H1 (cell line): ENCODE data around the gene WDFY4. TPM values are rescaled to one million over a fixed set of nuclear protein-coding genes. Genes with fewer than 3 reads are reported as not detected.

ENCODE experiments used
- CTCF ChIA-PET: fragments of 300-600 bp; sonication (Branson Sonifier 250); formaldehyde crosslinking; loops from one replicate; lab custom pipeline; 2021; ENCODE audit not compliant: partially characterized antibody; lab: Charles Lee
- POLR2A ChIA-PET: fragments of 300-600 bp; sonication (Branson Sonifier 250); formaldehyde crosslinking; loops from one replicate; lab custom pipeline; 2021; ENCODE audit warnings: inconsistent platforms; ENCODE audit not compliant: partially characterized antibody; lab: Charles Lee
- DNase-seq, 2 experiments: peaks; one replicate each; pipeline versions ENCODE4 v3.0.0 to v3.0.0-alpha.2; 2010 to 2022; ENCODE audit warnings: low spot score in 2 of 2, low read depth in 1 of 2, mixed read lengths in 1 of 2
- FAIRE-seq: peaks from 2 replicates; lab custom pipeline; 2011; peaks lifted over from hg19 to GRCh38; lab: Jason Lieb, UNC
- H2AFZ ChIP-seq: 2 replicates; pipeline ENCODE4 v1.8.1; 2012; ENCODE audit warnings: low read length, inconsistent platforms
- H2AK5ac ChIP-seq: 2 replicates; pipeline ENCODE4 v1.6.1; 2013; ENCODE audit warnings: low read depth, low read length
- H2BK120ac ChIP-seq: replicated peaks from 2 replicates; pipeline ENCODE3; 2013; ENCODE audit warnings: low read depth, low read length, inconsistent platforms
- H2BK12ac ChIP-seq: 2 replicates; pipeline ENCODE4 v1.6.1; 2013; ENCODE audit warnings: low read depth, low read length
- H2BK15ac ChIP-seq: 2 replicates; pipeline ENCODE4 v1.6.1; 2013; ENCODE audit warnings: low read length
- H2BK20ac ChIP-seq: 2 replicates; pipeline ENCODE4 v1.6.1; 2013; ENCODE audit warnings: low read length
- H2BK5ac ChIP-seq: 2 replicates; pipeline ENCODE4 v1.6.1; 2013; ENCODE audit warnings: low read depth, low read length
- H3K14ac ChIP-seq: 2 replicates; pipeline ENCODE4 v1.6.1; 2013; ENCODE audit warnings: inconsistent platforms; ENCODE audit not compliant: insufficient read length
- H3K18ac ChIP-seq: 2 replicates; pipeline ENCODE4 v1.6.1; 2013; ENCODE audit warnings: low read length; ENCODE audit errors: extremely low read depth
- H3K23ac ChIP-seq: 2 replicates; pipeline ENCODE4 v1.6.1; 2013; ENCODE audit warnings: inconsistent platforms; ENCODE audit not compliant: insufficient read length
- H3K23me2 ChIP-seq: 2 replicates; pipeline ENCODE4 v1.6.1; 2013; ENCODE audit warnings: low read depth, low read length
- H3K27ac ChIP-seq: 2 replicates; pipeline ENCODE4 v1.6.1; 2011; ENCODE audit warnings: low read depth, low read length, inconsistent platforms
- H3K27me3 ChIP-seq, 4 experiments: replicated peaks in 1 of 4; 1 replicate in 1 of 4; 2 replicates in 3 of 4; pipeline versions ENCODE4 v1.6.1 to v1.8.1; 2011 to 2013; ENCODE audit warnings: low read length in 3 of 4, mild to moderate bottlenecking in 3 of 4, inconsistent platforms in 2 of 4, mixed read lengths in 2 of 4, moderate library complexity in 1 of 4; ENCODE audit not compliant: control insufficient read depth in 3 of 4, insufficient read depth in 3 of 4; ENCODE audit errors: extremely low read depth in 1 of 4
- H3K36me3 ChIP-seq, 4 experiments: 2 replicates each; pipeline versions ENCODE4 v1.6.1 to v1.8.1; 2011 to 2013; ENCODE audit warnings: mild to moderate bottlenecking in 4 of 4, low read length in 3 of 4, moderate library complexity in 2 of 4, control low read depth in 1 of 4, inconsistent platforms in 1 of 4; ENCODE audit not compliant: insufficient read depth in 4 of 4, control insufficient read depth in 2 of 4
- H3K4ac ChIP-seq: replicated peaks from 2 replicates; pipeline ENCODE3; 2013; ENCODE audit warnings: low read length, low read depth, mixed read lengths, inconsistent platforms; ENCODE audit not compliant: insufficient read length
- H3K4me1 ChIP-seq, 4 experiments: replicated peaks in 1 of 4; 1 replicate in 1 of 4; 2 replicates in 3 of 4; pipeline versions ENCODE4 v1.6.1 to v1.8.1; 2011 to 2013; ENCODE audit warnings: low read length in 3 of 4, inconsistent platforms in 2 of 4, mixed read lengths in 1 of 4; ENCODE audit not compliant: insufficient read depth in 4 of 4, control insufficient read depth in 3 of 4
- H3K4me2 ChIP-seq, 2 experiments: 2 replicates each; pipeline versions ENCODE4 v1.6.1 to v1.8.1; 2011 to 2013; ENCODE audit warnings: low read depth in 2 of 2, low read length in 2 of 2, control low read depth in 1 of 2, inconsistent platforms in 1 of 2, mild to moderate bottlenecking in 1 of 2; ENCODE audit not compliant: insufficient read depth in 1 of 2
- H3K4me3 ChIP-seq, 4 experiments: fragments of 200-600, 300-600 bp in 1 of 4; sonication (generic), shearing (Covaris generic), sonication (Bioruptor Twin) in 1 of 4; 2 replicates each; pipeline versions ENCODE4 v1.5.1 to v1.8.1; 2011 to 2016; ENCODE audit warnings: low read length in 4 of 4, low read depth in 3 of 4, control low read depth in 2 of 4, inconsistent platforms in 2 of 4, mild to moderate bottlenecking in 2 of 4, mixed read lengths in 1 of 4, moderate library complexity in 1 of 4; ENCODE audit not compliant: insufficient read depth in 2 of 4; ENCODE audit errors: extremely low read depth in 1 of 4
- H3K56ac ChIP-seq: replicated peaks from 2 replicates; pipeline ENCODE3; 2013; ENCODE audit warnings: low read depth, mild to moderate bottlenecking, mixed read lengths, low read length, inconsistent platforms; ENCODE audit not compliant: insufficient read length
- H3K79me1 ChIP-seq: 2 replicates; pipeline ENCODE4 v1.6.1; 2013; ENCODE audit warnings: low read depth, low read length, control low read depth
- H3K79me2 ChIP-seq, 2 experiments: 2 replicates each; pipeline versions ENCODE4 v1.6.1 to v1.8.1; 2012 to 2013; ENCODE audit warnings: low read length in 2 of 2, mild to moderate bottlenecking in 2 of 2, inconsistent platforms in 1 of 2; ENCODE audit not compliant: insufficient read depth in 2 of 2, control insufficient read depth in 1 of 2
- H3K9ac ChIP-seq, 4 experiments: replicated peaks in 1 of 4; 1 replicate in 1 of 4; 2 replicates in 3 of 4; pipeline versions ENCODE4 v1.6.1 to v1.8.1; 2011 to 2013; ENCODE audit warnings: low read depth in 3 of 4, low read length in 3 of 4, control low read depth in 2 of 4, mild to moderate bottlenecking in 2 of 4, moderate library complexity in 2 of 4, inconsistent platforms in 1 of 4; ENCODE audit errors: extremely low read depth in 1 of 4
- H3K9me3 ChIP-seq, 2 experiments: 2 replicates each; pipeline versions ENCODE4 v1.6.1 to v1.8.1; 2012 to 2013; ENCODE audit warnings: mild to moderate bottlenecking in 2 of 2, moderate library complexity in 2 of 2, control low read depth in 1 of 2, inconsistent platforms in 1 of 2, low read depth in 1 of 2, low read length in 1 of 2, mixed read lengths in 1 of 2; ENCODE audit not compliant: insufficient read depth in 2 of 2
- H4K20me1 ChIP-seq, 2 experiments: replicated peaks in 1 of 2; 2 replicates each; pipeline versions ENCODE3 to v1.8.1; 2011 to 2013; ENCODE audit warnings: inconsistent platforms in 2 of 2, low read length in 2 of 2, mild to moderate bottlenecking in 1 of 2; ENCODE audit not compliant: insufficient read depth in 2 of 2, control insufficient read depth in 1 of 2
- H4K5ac ChIP-seq: 2 replicates; pipeline ENCODE4 v1.6.1; 2013; ENCODE audit warnings: low read length, low read depth, mixed read lengths, inconsistent platforms; ENCODE audit not compliant: insufficient read length
- H4K8ac ChIP-seq: 2 replicates; pipeline ENCODE4 v1.8.0; 2013; ENCODE audit warnings: mild to moderate bottlenecking, moderate library complexity, low read length, inconsistent platforms; ENCODE audit not compliant: insufficient read depth; ENCODE audit errors: extremely low read depth
- H4K91ac ChIP-seq: replicated peaks from 2 replicates; pipeline ENCODE3; 2013; ENCODE audit warnings: low read length, mixed read lengths, inconsistent platforms; ENCODE audit not compliant: insufficient read length
- BCL11A ChIP-seq, 2 experiments: IDR thresholded peaks; one replicate each; pipeline ENCODE4 v1.6.1; 2011; ENCODE audit warnings: low read depth in 2 of 2, low read length in 2 of 2, mild to moderate bottlenecking in 2 of 2
- CBX8 ChIP-seq: fragments of 300-800, 300-1000 bp; sonication (generic); IDR thresholded peaks from 2 replicates; pipeline ENCODE4 v1.7.1; 2016; ENCODE audit warnings: low read depth, low read length, borderline replicate concordance
- JUND ChIP-seq: IDR thresholded peaks from 2 replicates; pipeline ENCODE4 v1.6.1; 2011; ENCODE audit warnings: mild to moderate bottlenecking, improper control_type of control experiment, low read length
- RAD21 ChIP-seq, 2 experiments: IDR thresholded peaks in 1 of 2; conservative IDR thresholded peaks in 1 of 2; 2 replicates each; pipeline ENCODE4 v1.6.1; 2011; ENCODE audit warnings: low read depth in 2 of 2, low read length in 2 of 2, improper control_type of control experiment in 1 of 2, inconsistent platforms in 1 of 2, mild to moderate bottlenecking in 1 of 2, moderate library complexity in 1 of 2
- SRF ChIP-seq: IDR thresholded peaks from 2 replicates; pipeline ENCODE4 v1.6.1; 2011; ENCODE audit warnings: mild to moderate bottlenecking, low read depth, low read length, moderate library complexity
- TAF7 ChIP-seq: optimal IDR thresholded peaks from 2 replicates; pipeline ENCODE3; 2011; ENCODE audit warnings: low read depth, mild to moderate bottlenecking, inconsistent platforms, low read length, moderate library complexity, borderline replicate concordance
- TEAD4 ChIP-seq: IDR thresholded peaks from 2 replicates; pipeline ENCODE4 v1.6.1; 2012; ENCODE audit warnings: low read depth, low read length, inconsistent platforms, mixed read lengths
- ZNF274 ChIP-seq: IDR thresholded peaks from 2 replicates; pipeline ENCODE4 v1.7.0; 2012; ENCODE audit warnings: low read length, borderline replicate concordance; ENCODE audit errors: extremely low read depth
- WGBS, 2 experiments: shearing (Covaris generic) in 1 of 2; methylation state at CpG; one replicate each; pipeline versions ENCODE4 v1.1.6 to v1.1.7; 2013 to 2015; ENCODE audit warnings: low lambda C conversion rate in 2 of 2, mixed read lengths in 2 of 2, inconsistent platforms in 1 of 2, low coverage in 1 of 2, missing lambda C conversion rate in 1 of 2; ENCODE audit not compliant: insufficient replicate concordance in 2 of 2, insufficient coverage in 1 of 2, insufficient read length in 1 of 2; ENCODE audit errors: extremely low coverage in 1 of 2, missing lambda C conversion rate in 1 of 2; 5-methylcytosine and 5-hydroxymethylcytosine counted together
- polyA plus RNA-seq, 7 experiments: library from polyadenylated mRNA; depleted of rRNA in 3 of 7; stranded (reverse) in 5 of 7; unstranded in 2 of 7; fragments of >200 nt in 5 of 7; fragments of 200-250 nt in 2 of 7; gene quantifications; 1 replicate in 5 of 7; 2 replicates in 1 of 7; 4 replicates in 1 of 7; pipeline versions ENCODE4 v1.2.1 to v1.2.3, GENCODE V29; 2011 to 2013; ENCODE audit warnings: missing spikeins in 2 of 7, mixed read lengths in 2 of 7
- total RNA-seq: library from RNA; stranded (reverse); fragmentation: NEBNext Ultra II Directional; extraction: Animal tissue kit (Norgen Biotek cat#: 25700); gene quantifications from 2 replicates; pipeline ENCODE4 v1.2.1, GENCODE V29; 2021
- TF ChIP-seq, protein P1 (sequence below): IDR thresholded peaks from 2 replicates; pipeline ENCODE4 v1.6.1; 2012; ENCODE audit warnings: low read length, inconsistent platforms

WDFY4 gene
- total and polyA plus RNA-seq, 2 of the 8 experiments (the other 6 are each of a cell fraction or from before 2014, with no cell fraction given): not detected

DNA sequence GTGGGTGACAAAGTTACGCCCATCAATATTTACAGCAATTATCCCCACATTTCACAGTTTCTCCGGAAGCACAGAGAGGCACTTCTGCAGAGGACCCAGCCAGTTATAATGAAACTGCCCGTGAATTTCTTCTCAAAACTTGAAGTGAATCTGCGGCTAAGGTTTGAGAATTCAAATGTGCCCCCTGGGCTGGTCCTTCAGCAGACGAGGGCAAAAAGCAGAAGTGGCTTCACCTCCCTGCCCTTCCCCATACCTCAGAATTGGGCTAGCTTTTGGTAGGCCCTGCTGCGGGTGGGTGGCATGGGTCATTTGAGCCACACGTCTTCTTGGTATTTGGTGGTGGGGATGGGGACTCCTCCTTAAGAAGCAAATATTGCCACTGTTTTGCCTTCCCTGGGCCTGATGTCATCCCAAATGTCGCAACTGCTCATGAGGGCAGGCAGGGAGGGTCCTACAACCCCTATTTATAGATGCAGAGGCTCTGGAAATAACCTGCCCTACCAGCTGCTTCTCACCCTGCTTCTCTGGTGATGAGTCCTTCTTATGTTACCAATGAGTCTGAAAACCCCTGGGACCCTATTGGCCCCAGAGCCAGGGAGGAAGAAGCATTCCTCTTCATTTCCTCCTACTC, 16.6 kb upstream of the WDFY4 start:
- CTCF ChIA-PET: interaction anchor here (0.6 kb wide), 1 partner anchor 45 kb away, joined by 4 read pairs; no protein-coding TSS in a partner anchor
- H3K4ac ChIP-seq: no peak overlapping the region

More for the DNA sequence above, 16.6 kb upstream of the WDFY4 start:
- Histone ChIP-seq H3K27ac (no peak overlapping the region), H3K36me3 (no peaks in the 10 kb centered on the region), H2BK5ac (no peak overlapping the region), H3K9ac (no peak overlapping the region), H2BK120ac (no peak overlapping the region), H3K14ac (no peak overlapping the region), H3K4me2 (no peak overlapping the region), H2BK20ac (no peak overlapping the region), H3K23me2 (no peaks in the 10 kb centered on the region), H3K4me1 (peaks cover 0 to 5% (median 2%) of the 10 kb centered on the region in 4 experiments; a peak in 4 of 7 replicates), H4K20me1 (no peaks in the 10 kb centered on the region), H3K27me3 (no peaks in the 10 kb centered on the region; a peak in 3 of 7 replicates), H3K79me2 (no peaks in the 10 kb centered on the region), H4K91ac (no peak overlapping the region), H2BK12ac (no peak overlapping the region), H3K18ac (no peak overlapping the region), H4K5ac (no peak overlapping the region), H3K4me3 (no peak overlapping the region), H4K8ac (no peak overlapping the region), H2AK5ac (no peak overlapping the region), H2BK15ac (no peak overlapping the region), H3K56ac (no peak overlapping the region), H2AFZ (no peak overlapping the region), H3K23ac (no peak overlapping the region), H3K79me1 (no peaks in the 10 kb centered on the region), H3K9me3 (no peaks in the 10 kb centered on the region)
- DNase-seq (no peak), FAIRE-seq (no peak)
- 91% methylated on average over 8 of the region's 8 CpGs; no CpG with 5 or more reads in 1 of the 2 experiments for WGBS, 2 experiments
- POLR2A ChIA-PET: no interaction called here
- no peak for TF ChIP-seq TEAD4
- no peak for TF ChIP-seq BCL11A (IDR thresholded peaks at IDR 0.05; ENCODE audit: low read depth in 2 of 2, low read length in 2 of 2)
- no peak for TF ChIP-seq SRF
- no peak for TF ChIP-seq ZNF274
- no peak for TF ChIP-seq TAF7
- no peak for TF ChIP-seq JUND
- TF ChIP-seq, protein P1, sequence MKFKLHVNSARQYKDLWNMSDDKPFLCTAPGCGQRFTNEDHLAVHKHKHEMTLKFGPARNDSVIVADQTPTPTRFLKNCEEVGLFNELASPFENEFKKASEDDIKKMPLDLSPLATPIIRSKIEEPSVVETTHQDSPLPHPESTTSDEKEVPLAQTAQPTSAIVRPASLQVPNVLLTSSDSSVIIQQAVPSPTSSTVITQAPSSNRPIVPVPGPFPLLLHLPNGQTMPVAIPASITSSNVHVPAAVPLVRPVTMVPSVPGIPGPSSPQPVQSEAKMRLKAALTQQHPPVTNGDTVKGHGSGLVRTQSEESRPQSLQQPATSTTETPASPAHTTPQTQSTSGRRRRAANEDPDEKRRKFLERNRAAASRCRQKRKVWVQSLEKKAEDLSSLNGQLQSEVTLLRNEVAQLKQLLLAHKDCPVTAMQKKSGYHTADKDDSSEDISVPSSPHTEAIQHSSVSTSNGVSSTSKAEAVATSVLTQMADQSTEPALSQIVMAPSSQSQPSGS: no peak
- TF ChIP-seq CBX8: no peak
- no peak for TF ChIP-seq RAD21 (IDR thresholded peaks at IDR 0.05 in 1 of 2, conservative IDR thresholded peaks at IDR 0.05 in 1 of 2; ENCODE audit: low read depth in 2 of 2, low read length in 2 of 2)
